GM19351 (cell line): ENCODE measurements around the gene CCNI2.

Experiments
- ATAC-seq: cut with Tn5 transposase; IDR thresholded peaks from one replicate; pipeline ENCODE4 v1.9.1; 2021; ENCODE audit warnings: mild to moderate bottlenecking, moderate library complexity; ENCODE audit not compliant: unreplicated experiment

The CCNI2 gene

DNA sequence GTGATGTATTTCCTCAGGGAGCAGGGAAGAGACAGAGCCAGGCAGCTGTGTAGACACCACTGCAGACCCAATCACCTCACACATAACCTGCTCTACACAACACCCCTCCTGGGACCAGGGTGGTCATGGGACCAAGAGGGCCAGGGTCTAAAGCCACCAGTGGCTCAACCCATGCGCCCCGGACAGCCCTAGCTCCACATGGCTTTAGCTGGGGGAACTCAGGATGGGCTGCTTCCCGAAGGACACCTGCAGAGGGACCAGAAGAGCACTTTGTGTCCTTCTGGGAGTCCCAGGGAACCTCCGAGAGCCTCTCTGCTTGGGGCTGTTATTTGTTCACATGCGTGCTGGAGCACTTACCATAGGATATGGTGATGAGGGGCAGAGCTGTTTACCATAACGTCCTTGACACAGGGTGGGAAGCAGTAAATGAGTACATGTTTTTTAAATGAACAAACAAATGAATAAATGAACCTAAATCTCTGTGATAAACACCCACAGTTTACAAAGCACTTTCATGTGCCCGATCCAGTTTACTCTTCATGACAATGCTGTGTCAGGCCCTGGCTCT lies 17.5 kb downstream of the CCNI2 start:
- no peak for ATAC-seq

GRCh38 chr5:132765311-132766019 lies 18.2 kb downstream of the CCNI2 start:
- ATAC-seq = no peak

- ATAC-seq = no peak
Measured at GRCh38 chr5:132766020-132766805, 19.0 kb downstream of the CCNI2 start.

GRCh38 chr5:132766806-132767055 lies 19.5 kb downstream of the CCNI2 start:
- ATAC-seq = no peak

DNA sequence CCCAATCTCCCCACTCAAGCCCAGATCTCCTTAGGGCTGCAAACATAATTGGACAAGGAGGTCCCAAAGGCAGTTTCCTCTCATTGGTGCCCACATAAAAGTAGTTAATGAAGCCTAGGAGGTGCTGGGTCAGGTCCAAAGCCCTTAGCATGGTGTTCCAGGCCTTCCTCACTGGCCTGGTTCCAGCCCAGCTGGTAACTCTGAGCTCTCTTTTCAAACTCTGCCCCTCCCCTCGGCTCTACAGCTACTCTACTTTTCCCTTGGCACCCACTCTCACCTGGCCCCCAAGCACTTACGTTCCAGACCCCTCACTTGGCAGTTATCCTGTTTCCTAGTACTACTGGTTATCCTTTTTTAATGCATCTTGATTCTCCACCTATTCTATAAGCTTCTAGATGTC lies 19.9 kb downstream of the CCNI2 start:
- ATAC-seq = no peak

GRCh38 chr5:132768485-132768868 lies 21.3 kb downstream of the CCNI2 start:
- no peak for ATAC-seq

- ATAC-seq = no peak
Measured at GRCh38 chr5:132770476-132771159, 23.4 kb downstream of the CCNI2 start.

- no peak for ATAC-seq
Measured at GRCh38 chr5:132771503-132771998, 24.3 kb downstream of the CCNI2 start.

DNA sequence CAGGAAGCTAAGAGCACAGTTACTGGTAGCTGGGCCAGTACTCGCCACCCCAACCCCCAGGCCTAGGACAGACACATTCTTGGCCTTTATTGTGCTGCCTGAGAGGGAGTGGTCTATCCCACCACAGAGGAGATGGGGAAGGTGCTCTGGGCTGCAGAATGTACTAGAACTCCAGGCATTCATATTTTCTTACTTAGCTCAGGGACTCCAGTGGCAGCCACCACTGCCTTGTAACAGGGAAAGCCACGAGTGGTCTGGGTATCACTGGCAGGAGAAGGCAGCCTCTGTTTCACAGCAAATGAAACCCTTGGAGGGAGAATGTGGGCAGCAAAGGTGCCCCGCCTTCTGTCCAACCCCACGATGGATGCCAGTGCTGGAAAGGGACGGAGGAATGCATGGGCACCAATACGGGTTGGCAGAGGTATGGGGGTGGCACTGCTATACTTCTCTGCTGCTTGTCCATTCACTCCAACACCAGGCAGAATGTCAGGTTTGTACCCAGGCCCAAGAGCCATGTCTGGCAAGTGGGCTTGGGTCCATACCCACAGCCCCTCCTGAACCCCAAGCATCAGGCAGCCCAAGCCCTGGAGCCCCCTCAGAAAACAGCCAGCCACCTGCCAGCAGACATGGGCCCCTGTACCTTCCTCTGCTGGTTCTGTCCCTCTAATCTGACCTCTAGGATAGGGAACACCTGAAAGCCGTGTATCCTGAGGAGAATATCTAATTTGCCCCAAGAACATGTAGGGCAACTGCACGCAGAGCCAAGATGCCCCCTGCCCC lies 25.3 kb downstream of the CCNI2 start:
- ATAC-seq = no peak

DNA sequence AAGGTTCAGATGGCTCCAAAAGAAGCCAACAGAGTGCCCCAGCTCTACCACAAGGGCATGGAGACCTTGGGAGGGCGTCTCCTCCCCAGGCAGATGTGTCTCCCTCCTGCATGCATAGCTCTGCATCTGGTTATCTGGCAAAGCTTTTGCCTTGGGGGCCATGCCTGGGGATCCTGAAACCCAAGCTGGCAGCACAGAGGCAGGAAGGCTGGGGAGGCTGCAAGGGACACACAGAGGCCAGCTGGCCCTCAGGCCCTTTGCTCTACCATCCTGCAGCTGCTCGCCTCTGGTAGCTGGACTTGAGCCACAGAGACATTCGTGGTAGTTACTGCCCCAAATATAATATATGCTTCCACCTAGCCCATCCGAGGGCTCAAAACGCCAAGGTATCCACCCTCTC lies 25.9 kb downstream of the CCNI2 start:
- ATAC-seq = no peak

- no peak for ATAC-seq
Measured at GRCh38 chr5:132773601-132774355, 26.6 kb downstream of the CCNI2 start.

GRCh38 chr5:132774406-132774805 lies 27.2 kb downstream of the CCNI2 start:
- no peak for ATAC-seq

GRCh38 chr5:132774896-132775295 lies 27.7 kb downstream of the CCNI2 start:
- no peak for ATAC-seq

DNA sequence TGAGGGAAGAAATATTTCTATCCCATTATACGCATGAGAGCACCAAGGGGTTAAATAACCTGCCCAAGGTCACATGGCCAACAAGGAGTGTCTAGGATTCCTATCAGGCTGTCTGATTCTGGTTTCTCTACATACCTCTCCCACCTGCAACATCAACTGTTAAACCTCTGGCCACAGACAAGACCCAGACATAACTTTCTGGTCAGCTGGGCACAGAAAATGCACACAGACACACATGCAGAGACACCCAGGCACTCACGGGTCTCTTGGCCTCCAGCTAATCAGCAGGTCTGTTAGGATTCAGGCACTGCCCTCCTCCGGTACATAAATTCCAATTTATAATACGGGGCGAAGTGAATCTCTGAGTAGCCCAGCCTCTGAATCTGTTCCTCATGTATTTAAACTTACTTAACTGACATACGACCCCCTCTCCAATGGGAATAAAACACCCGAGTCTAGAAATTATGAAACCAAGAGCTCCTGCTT lies 28.3 kb downstream of the CCNI2 start:
- ATAC-seq = no peak

DNA sequence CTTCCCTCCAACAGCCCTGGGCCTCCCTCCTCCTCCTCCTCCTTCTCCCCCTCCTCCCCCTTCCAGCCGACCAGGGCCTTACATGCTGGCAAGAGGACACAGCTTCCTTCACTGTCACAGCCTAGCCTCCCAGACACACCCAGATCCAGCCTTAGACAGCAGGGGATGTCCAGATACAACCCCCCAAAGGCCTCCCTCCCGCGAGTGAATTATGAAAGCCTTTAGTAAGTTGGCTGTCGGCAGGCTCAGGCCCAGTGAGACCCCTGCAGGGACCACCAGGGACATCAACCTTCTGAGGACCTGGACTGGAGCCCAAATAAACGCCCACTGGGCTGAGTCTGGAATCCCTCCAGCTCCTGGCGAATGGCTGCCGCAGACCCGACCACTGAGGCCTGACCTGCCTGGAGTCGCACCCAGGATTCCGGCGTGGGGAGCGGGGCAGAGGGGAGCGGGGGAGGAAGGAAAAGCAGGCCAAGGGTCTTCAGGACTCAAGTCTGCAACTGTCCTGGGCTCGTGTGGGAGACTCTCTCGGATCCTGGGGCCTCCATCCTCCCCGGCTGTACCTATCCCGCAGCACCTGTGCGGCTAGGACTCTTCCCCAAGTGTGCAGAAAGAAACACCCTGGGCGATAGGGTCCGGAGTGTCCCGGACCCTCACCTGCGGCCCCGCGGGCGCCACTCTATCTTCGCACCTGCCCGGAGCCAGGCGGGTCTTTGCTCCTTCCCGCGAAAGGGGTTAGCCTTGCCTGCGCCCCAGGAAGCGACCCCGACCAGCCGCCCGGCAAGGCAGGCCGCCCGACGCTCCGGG lies 29.1 kb downstream of the CCNI2 start:
- ATAC-seq = peak; percentile 27

- ATAC-seq = peak; percentile 35
Measured at GRCh38 chr5:132776938-132777208, 29.6 kb downstream of the CCNI2 start.

- ATAC-seq = peak; percentile 51
Measured at GRCh38 chr5:132777209-132778069, 30.2 kb downstream of the CCNI2 start, which contains the start of gene SEPTIN8. SEPTIN8 (minus strand) TSS chr5:132777239; CDS start chr5:132777137, 102 bp downstream.

GRCh38 chr5:132778129-132778528 lies 30.9 kb downstream of the CCNI2 start:
- ATAC-seq = no peak
